GM19463 (cell line): Measurements from ENCODE around the gene KPNA6.
"Not testable (repeated sequence)": the region's sequence is repeated elsewhere in the genome, so short reads cannot be mapped to it uniquely, and the experiment has no call there.

ENCODE experiments used
- ATAC-seq: cut with Tn5 transposase; IDR thresholded peaks from one replicate; pipeline ENCODE4 v1.9.1; 2021; ENCODE audit warnings: mild to moderate bottlenecking, moderate library complexity; ENCODE audit not compliant: unreplicated experiment

Gene KPNA6

GRCh38 chr1:32107742-32108661, at the start of gene KPNA6:
TSS of gene KPNA6 (plus strand) at chr1:32108056. CDS start at chr1:32108131, 75 bp downstream.
- no peak for ATAC-seq

DNA sequence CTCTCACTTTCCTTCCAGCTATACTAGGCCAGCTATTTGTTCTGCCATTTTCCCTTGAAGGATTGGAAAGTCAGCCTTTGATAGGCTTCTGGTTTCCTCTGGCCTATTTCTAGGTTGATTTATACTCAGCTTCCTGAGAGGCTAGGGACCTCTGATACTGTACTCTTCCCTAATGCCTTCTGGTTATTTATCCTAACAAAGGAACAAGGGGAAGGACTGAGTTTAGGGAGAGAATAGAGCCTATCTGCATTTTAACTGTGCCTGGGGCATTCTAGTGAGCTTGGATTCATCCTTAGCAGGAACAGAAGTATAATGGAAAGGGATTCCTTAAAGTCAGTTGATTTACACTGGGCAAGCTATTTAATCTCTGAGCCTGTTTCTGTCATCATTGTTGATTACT, 46.9 kb upstream of the KPNA6 start:
- ATAC-seq = no peak

GRCh38 chr1:32062867-32063230, 45.0 kb upstream of the KPNA6 start:
- no peak for ATAC-seq

DNA sequence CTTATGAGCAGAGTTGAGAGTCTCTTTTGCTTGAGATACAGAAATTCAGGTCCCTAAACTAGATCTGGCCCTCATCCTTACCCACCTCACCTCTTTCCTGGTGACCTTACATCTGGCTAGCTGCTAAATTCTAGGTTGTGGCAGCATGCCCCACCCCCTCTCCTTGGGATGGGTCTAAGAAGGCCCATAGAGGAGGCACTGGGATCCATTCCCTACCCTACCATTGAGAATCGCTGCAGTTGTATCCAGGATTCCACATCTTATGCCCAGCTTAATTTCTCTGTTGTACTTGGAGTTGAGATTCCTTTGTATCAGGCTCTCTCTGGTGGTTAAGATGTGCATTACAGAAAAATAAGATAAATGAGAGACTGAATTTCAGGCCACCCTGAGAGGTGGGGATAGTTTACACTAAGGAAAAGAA, 44.6 kb upstream of the KPNA6 start:
- no peak for ATAC-seq

GRCh38 chr1:32065613-32066488, 42.0 kb upstream of the KPNA6 start:
- ATAC-seq = not testable (repeated sequence)

GRCh38 chr1:32066489-32066873, 41.4 kb upstream of the KPNA6 start:
- no peak for ATAC-seq

GRCh38 chr1:32068957-32069588, 38.8 kb upstream of the KPNA6 start:
- ATAC-seq = no peak

GRCh38 chr1:32071758-32072621, 35.9 kb upstream of the KPNA6 start:
- no peak for ATAC-seq

DNA sequence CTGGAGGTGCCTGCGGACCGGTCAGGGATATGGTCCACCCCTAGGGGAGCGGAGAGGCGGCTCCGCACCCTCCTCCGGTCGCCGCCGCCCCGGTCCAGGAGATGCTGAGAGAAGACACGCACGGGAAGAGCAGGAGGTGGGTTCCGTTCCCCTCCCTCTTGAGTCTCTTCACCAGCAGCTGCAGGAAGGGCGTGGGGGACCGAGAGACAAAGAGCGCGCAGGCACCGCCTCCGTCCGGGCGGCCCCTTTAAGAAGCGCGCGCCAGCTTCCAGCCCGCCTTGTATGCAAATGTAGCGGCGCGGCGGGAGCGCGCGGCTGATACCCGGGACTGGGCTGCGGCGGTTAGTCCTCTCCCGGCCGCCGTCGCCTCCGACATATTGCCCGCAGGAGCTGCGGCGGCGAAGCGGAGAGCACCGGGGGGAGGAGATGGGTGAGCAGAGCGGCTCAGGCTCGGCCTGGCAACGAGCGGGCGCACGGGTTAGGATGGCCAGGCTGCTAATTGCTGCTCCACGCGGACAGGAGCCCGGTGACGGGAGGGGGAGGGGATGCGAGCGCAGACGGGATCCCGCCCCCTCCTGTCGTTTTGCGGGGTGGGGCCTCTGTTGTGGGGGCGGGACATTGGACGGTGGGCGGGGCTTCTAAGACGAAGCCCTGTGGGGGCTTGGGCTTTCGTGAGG, 35.1 kb upstream of the KPNA6 start, which contains the start of gene TMEM39B:
Gene TMEM39B, plus strand, starts transcription at position 318 of the 677 bp plus-strand sequence. Its CDS starts 109 bp downstream, at position 427.
- ATAC-seq = peak; percentile 87

GRCh38 chr1:32073299-32074229, 34.3 kb upstream of the KPNA6 start:
- peak; percentile 10 for ATAC-seq

GRCh38 chr1:32074841-32075240, 33.0 kb upstream of the KPNA6 start:
- ATAC-seq = no peak

GRCh38 chr1:32077451-32077850, 30.4 kb upstream of the KPNA6 start:
- no peak for ATAC-seq

DNA sequence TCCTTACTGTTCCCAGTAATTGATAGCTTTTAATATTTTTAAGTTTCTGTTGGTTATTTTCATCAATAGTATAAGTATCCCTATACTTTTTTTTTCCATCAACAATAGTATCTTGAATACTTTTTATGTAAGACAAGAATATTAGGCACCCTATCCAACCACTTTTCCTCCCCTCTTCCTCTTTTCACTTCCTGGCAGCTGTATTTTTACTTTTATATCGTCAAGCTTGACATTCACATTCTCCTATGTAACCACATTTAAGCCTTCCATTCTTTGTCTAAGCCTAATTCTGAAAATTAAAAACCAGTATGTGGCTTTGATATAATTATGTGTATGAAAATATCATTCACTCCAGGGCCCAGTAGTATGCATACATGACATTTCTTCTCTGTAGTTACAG, 25.8 kb upstream of the KPNA6 start:
- ATAC-seq = no peak

GRCh38 chr1:32086381-32086780, 21.5 kb upstream of the KPNA6 start:
- not testable (repeated sequence) for ATAC-seq

- no peak for ATAC-seq
These were observed 16.7 kb upstream of the KPNA6 start for GRCh38 chr1:32091176-32091575.

- ATAC-seq = no peak
These were observed 16.3 kb upstream of the KPNA6 start for GRCh38 chr1:32091591-32091990.

DNA sequence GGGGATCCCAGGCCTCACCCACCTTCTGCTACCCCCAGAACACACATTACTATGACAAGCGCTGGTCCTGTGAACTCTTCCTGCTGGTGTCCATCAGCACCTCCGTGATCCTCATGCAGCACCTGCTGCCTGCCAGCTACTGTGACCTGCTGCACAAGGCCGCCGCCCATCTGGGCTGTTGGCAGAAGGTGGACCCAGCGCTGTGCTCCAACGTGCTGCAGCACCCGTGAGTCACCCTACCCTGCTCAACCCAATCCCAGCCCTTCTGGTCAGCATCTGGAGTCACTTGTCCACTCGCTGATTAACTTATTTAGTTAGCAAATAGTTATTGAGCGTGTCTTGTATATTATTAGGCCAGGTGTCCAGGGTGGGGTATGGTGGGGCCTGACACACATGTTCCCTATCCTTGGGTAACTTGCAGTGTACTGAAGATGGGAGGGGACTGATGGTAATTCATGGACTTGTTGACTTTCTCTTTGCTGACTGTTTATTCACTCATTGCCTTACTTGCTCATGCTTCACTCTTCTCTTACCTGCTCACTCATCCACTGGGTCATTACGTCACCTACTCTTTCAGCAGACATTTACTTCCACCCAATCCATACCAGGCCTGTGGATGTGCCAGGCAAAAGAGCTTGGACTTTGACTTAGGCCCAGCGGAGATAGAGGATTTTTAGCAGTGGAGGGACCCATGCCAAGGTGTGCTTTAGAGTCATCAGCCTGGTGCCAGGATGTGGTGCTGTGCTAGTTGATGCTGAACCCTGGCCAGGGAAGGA, 12.9 kb upstream of the KPNA6 start:
- no peak for ATAC-seq

- no peak for ATAC-seq
These were observed 8.4 kb upstream of the KPNA6 start for GRCh38 chr1:32099426-32099825.
